HG02588 (cell line): Measurements from ENCODE around the gene CARS2.
"Not testable (repeated sequence)": the region's sequence is repeated elsewhere in the genome, so short reads cannot be mapped to it uniquely, and the experiment has no call there.

ENCODE experiments used
- ATAC-seq: cut with Tn5 transposase; IDR thresholded peaks from one replicate; pipeline ENCODE4 v1.9.1; 2021; ENCODE audit warnings: mild to moderate bottlenecking, moderate library complexity; ENCODE audit not compliant: unreplicated experiment

CARS2 gene

DNA sequence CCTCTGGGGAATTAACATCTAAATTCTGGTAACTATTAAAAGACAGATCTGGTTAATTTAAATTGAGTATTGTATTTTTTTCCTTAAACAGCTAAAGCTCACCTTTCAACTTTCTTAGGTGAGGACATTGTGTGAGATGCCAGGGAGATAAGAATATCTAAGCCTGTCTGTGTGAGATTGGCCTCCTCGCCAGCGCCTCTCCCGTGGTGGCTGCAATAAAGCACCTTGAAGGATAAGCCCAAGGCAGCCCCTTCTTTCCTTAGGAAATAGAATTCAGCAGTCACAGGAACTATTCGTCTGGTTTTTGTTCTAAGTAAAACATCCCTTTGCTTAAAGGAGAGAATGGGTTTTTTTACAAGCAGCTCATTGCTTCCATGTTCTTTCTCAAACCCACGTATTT, 66.0 kb downstream of the CARS2 start:
- no peak for ATAC-seq

DNA sequence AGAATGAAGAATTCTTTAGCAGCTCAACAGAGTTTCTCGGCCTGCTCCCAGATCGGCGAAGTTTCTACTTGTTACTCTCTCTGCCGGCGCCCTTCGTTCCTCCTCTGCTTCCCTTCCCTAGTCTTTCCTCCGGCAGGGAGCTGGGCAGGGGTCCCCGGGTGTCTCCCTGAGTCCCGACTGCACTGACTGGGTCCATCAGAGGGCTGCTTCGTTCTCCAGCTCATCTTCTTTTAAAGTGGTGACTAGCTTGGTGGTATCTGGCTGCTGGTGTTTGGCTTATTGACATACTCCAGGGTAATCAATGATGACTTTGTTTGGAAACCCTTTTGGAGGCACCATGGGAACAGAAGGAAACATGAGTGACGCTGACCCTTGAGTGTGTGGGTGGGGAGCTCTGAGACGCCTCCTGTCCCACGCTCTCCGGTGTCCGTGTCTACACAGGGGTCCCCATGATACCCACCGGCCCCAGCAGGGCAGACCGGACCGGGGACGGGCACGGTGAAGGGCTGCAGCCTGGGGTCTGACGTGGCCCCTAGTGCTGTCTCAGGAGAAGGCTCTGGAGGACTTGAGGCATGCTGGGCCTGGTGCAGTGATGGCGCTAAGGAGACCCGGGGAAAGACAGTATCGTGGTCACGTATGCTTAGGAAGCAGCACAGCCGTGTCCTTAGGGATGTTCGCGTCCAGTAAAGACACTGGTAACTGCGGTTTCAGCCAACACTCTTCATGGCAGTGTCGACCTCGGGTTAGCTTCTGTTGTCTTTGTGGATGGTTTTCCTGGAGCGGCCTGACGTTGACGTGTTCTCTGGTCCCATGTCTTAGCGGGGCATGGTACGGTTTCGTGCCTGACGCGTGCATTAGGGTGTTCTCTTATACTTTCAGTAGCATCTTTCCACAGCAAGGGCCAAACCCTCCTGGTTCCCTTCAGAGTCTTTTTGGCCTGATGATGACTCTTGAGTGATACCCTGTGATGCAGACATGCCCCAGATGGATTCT, 66.8 kb downstream of the CARS2 start:
- ATAC-seq, result no peak

DNA sequence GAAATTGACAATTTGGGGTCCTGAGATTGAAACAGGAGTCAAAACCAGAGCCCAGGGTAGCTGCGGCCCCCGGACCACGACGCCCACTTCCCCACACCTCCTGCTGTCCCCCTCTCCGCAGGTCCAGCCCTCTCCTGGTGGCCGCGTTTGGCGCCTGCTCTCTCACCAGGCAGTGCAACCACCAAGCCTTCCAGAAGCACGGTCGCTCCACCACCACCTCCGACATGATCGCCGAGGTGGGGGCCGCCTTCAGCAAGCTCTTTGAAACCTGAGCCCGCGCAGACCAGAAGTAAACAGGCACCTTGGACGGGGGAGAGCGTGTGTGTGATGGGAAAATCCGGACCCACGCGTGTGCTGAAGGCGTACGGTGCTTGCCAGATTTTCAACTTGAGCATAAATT, 67.7 kb downstream of the CARS2 start:
- ATAC-seq, result no peak

DNA sequence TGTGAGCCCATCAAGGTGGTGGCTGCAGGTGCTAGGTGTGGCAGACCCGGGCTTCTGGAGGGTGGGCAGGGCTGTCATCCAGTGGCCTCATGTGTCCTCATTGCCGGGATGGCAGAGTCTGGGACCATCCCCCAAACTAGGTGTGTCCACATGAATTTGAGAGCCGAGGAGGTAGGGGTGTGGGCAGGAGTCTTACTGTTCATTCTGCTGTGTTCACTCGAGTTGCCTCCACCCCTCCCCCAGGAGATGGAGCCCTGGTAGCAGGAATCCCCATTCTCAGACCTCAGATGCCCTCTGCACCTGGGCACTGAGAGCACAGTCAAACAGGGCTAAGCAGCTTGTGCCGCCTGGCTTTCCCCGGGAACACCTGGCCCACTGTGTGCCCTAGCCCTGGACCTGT, 68.2 kb downstream of the CARS2 start:
- no peak for ATAC-seq

DNA sequence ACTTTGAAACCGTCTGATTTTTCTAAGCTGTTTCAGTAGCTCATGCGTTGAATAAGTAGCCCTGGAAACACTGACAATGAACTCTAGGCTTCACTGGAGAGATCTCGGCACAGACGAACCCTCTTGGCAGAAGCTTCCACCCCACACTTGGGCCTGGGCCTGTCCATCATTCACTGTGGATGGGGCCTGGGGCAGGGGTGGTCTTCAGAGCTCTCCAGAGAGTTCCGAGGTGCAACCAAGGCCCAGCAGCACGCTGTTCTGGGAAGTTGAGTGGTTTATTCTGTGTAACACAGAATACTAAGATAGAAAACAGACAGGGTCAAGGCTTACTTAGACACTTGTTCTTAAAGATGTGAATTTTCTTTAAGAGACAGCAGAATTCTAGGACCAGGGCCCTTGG, 68.6 kb downstream of the CARS2 start:
- ATAC-seq, result no peak

DNA sequence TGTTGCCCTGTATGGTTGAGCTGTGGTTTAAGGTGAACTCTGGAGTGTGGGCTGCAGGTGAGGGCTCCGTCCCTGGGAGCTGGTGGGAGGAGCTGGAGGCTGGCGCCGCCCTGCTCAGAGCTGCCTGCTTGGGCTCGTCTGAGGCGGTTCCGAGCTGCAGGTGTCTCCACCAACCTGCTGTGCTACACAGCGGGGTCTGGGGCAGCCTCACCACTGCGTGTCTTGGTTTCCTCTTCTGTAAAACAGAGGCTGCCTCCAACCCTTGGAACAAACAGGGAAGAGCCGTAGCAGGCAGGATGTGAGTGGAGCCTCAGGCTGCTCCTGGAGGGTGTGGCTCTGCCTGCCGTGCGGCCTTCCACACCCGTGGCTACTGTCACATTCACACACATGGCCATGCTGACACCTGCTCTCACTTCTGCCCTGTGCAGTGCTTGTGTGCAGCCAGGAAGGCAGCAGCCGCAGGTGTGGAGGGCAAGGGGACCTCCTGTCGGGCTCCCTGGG, 69.2 kb downstream of the CARS2 start:
- ATAC-seq, result no peak

DNA sequence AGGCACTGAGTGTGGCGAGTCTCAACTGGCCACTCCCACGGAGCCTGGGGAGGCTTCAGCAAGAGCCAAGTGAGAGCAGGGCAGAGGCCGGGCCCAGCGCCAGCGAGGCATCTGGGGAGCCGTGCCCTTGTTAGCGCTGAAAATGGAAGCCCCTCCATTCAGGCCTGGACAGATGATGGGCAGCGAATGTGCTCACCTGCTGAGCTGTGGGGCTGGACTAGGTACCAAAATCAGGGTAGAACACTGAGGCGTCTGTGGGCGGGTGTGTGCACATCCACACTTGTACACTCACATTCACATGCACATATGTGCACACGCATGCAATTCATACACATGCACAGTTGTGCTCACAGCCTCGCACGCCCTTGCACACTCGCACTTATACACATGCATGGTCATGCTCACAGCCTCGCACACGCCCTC, 69.9 kb downstream of the CARS2 start:
- no peak for ATAC-seq

DNA sequence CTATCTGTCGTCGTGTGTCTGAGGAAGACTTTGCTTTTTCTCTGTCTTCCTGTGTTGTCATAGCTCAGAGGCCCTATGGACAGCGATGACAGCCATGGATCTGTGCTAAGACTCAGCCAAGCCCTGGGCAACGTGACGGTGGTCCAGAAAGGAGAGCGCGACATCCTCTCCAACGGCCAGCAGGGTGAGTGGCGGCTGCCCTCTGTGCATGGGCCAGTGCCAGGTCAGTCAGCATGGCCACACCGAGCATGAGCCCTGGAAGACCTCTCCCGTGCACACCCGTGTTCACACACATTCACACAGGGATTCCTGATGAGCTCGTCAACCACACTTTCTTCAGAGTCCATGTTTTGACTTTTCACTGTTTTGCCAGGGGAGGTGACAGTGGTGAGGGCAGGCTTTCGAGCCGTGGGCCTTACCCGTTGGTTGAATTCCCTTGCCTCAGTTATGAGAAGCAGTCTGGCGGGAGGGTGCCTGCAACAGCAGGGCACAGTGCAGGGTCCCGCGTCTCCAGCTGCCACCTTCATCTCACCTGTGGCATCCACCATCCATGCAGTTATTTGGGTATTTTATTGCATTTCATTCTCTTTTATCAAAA, 70.4 kb downstream of the CARS2 start:
- ATAC-seq, result no peak

DNA sequence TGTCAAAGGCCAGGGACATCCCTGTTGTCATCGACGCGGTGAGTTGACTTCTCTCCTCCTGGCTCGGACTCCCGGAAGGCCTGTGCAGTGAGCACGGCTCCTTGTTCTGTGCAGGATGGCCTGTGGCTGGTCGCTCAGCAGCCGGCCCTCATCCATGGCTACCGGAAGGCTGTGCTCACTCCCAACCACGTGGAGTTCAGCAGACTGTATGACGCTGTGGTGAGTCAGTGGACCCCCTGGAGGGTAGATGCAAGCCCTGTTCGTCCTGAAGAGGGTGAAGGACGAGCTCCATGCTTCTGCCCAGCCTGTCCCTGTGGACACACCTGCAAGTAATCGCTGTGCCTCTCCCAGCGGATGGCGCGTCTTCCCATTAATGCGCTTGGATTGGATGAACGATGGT, 71.4 kb downstream of the CARS2 start:
- ATAC-seq, result no peak

DNA sequence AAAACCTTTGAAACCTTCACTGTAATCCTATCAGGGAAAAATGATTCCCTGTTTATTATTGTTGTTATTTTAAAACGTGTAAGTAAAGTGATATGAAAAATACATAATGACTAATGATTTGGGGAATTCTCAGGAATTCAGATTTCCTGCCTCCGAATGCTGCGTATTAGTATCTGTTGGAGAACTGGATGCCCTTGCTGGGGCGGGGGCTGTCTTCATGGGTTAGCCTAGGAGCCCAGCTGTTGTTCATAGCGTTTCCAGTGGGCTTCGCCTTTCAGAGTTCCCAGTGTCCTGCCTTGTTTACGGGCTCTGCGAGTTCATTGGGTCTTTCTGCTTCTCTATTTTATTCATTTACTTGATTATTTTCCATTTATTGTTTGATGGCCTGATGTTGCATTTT, 72.1 kb downstream of the CARS2 start:
- ATAC-seq, result no peak

DNA sequence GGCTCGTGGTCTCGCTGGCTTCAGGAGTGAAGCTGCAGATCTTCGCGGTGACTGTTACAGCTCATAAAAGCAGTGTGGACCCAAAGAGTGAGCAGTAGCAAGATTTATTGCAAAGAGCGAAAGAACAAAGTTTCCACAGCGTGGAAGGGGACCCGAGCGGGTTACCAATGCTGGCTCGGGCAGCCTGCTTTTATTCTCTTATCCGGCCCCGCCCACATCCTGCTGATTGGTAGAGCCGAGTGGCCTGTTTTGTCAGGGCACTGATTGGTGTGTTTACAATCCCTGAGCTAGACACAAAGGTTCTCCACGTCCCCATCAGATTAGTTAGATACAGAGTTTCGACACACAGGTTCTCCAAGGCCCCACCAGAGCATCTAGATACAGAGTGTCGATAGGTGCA, 73.7 kb downstream of the CARS2 start:
- ATAC-seq, result not testable (repeated sequence)

DNA sequence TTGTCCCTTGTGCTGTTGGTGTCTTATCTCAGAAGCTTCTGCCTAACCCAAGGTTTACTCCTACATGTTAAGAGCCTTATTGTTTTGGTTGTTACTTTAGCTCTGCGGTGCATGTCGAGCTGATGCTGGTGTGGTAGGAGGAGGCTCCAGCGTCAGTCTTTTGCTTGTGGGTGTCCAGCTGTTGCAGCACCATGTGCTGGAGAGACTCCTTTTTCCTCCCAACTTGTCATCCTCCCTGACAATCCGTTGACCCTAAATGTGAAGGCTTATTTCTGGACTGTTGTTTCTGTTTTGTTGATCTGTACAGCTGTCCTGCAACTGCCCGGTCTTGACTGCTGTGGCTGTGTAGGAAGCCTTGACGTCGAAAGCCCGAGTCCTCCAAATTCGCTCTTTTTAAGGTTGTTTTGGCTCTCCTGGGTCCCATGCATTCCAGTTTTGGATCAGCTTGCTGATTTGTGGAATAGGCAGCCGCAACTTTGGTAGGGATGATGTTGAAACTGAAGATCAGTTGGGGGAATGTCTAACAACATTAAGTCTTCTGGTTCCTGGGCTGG, 75.3 kb downstream of the CARS2 start:
- no peak for ATAC-seq

DNA sequence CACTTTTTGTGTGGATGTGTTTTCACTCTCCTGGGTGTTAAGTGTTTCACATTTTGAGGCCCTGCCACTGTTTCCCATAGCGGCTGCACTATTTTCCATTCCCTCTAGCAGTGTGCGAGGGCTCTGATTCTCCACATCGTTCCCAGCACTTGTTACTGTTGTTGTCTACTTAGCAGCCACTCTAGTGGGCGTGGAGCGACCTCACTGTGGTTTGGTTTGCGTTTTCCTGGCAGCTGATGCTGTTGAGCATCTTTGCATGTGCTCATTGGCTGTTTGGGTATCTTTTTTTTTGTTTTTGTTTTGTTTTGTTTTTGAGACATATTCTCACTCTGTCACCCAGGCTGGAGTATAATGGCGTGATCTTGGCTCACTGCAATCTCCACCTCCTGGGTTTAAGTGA, 76.2 kb downstream of the CARS2 start:
- ATAC-seq, result no peak

DNA sequence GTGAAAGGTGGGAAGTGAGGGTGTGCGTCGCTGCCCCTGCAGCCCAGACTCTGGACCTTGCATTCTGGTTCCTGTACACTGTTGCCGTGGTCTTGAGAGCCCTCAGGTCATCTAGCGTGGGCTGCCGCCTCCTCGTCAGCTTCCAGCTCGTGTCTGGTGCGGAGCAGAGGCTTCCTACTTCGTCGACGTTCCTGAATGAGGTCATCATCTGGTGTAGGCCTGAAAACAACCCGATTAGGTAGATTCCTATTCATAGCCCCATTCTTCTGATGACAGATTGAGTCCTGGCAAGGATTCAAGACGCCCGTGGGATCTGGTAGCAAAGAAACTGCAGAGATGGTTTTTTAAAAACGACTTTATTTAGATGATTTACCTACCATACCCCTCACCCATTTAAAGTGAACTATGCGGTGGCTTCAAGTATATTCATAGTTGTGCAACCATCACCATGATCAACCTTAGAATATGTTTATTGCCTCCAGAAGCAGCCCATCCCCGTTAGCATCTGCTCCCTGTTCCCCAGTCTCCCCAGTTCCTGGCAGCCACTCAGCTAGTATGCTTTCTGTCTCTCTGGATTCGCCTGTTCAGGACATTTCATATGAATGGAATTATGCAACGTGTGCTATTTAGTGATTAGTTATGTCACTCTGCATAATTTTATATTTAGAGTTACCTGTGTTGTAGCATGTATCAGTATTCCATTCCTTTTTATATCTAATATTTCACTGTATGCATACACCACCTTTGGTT, 76.8 kb downstream of the CARS2 start:
- ATAC-seq, result no peak

DNA sequence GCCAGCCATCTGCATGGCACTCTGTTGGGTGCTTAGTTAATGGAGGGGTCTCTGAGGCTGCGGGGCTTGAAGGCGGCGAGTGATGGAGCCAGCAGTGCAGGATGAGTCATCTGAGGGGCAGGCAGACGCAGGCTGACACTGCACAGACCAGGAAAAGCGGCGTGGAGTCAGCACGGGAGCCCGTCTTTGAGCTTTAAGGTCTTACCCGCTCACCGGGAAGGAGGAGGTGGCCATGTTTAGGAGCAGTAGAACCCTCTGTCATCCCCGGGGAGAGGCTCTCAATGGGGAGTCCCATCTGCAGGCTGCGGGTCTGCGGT, 77.5 kb downstream of the CARS2 start:
- no peak for ATAC-seq

DNA sequence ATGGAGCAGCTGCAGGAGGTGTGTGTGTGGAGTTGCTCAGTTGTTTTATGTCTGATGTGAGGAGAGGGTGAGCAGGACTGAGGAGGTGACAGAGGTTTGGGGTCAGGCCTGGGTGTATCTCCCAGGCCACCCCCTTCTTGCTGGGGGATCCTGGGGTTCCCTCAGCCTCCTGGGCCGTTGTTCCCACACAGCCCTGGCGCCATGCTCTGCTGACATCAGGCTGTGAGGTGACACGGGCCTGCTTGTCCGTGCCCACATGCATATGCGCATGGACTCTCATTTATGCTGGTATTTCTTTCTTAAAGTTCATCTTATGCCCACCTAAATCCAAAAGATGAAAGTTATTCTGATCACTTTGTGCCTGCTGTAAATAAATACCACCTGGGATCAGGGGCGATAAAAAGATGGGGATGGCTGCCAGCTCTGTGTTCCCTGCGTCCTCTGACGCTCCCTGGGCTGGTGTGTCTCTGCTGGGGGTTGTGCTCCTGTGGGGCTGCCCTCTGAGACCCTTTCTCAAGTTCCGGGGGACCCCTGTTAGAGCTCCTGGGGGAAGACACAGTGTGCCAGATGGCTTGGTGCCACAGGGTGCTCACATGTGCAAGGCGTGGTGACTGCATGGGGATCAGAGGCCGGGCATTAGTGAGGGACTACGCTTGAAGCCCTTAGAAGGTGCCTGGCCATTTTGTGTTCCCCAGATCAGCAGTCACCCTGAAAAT, 78.0 kb downstream of the CARS2 start:
- ATAC-seq, result no peak

DNA sequence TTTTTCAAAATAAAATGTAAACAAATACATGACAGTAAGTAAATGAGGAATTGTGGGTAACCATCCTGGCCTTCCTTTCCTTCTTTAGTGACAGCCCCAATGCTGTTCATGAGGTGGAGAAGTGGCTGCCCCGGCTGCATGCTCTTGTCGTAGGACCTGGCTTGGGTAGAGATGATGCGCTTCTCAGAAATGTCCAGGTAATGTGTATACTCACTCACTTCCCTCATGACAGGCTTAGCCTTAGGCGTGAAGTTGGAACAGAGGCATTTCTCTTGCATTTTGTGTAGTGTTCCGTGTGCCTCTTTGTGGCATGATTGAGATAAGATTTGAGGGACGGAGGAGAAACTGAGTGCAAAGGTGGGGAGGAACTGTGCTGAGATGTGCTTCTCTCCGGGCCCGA, 78.6 kb downstream of the CARS2 start:
- ATAC-seq, result no peak

DNA sequence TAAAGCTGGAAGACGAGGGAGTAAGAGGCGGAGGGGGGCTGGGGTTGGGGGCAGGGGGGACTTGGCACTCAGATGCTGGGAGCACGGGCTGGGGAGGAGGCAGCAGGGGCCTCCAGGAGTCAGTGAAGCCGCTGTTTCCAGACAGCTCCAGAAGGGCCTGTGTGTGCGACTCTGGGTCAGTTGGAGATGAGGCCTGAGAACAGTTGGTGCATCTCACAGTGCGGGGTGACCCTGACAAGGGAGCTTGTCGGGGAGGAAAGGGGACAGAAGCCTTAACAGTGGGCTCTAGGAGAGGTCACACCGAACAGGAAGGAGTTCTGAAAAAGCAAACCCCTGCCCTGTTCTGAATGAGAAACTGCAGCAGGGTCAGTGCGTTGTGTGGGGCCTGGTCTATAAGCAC, 79.4 kb downstream of the CARS2 start:
- no peak for ATAC-seq

DNA sequence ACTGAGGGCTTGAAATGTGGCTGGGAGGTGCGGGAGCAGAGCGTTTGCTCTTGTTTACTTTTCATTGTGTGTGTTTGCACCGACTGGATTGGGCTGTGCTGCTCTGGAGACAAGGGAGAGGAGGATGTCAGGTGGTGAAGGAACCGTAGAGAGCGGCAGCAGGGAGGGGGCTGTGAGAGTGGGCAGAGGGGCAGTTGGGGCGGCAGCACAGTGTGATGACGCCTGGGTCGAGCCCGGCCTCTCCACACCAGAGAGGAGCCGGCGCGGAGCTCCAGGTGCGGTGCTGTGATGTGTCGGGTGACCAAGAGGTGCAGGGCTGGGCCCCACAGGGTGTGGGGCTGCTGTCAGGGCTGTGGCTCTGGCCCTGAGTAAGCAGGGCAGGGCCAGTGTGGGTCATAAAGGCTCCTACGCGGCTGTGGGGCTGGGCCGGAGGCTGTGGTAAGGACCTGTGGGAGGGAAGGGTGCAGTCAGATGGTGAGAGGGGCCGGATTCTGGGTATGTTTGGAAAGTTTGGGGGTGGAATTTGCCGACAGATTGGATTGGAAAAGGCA, 80.1 kb downstream of the CARS2 start:
- ATAC-seq, result no peak
